Naive B cell (primary cell): ENCODE results near the gene EVC. TPM values are rescaled to one million over a fixed set of nuclear protein-coding genes. Genes with fewer than 3 reads are reported as not detected.
A peak's percentile ranks its signal among the peaks of the same experiment; 100 is the strongest.
"Not testable (repeated sequence)": the region's sequence is repeated elsewhere in the genome, so short reads cannot be mapped to it uniquely, and the experiment has no call there.

Source experiments
- ATAC-seq, 2 donors: fragments of 150-1000 bp; cut with Tn5 transposase; 2 replicates each; pipeline ENCODE4 v1.10.0; 2021; ENCODE audit warnings: low read depth in 2 of 2, mild to moderate bottlenecking in 2 of 2, moderate library complexity in 2 of 2
- DNase-seq: peaks from one replicate; pipeline ENCODE4 v3.0.0; 2022
- H3K27ac Mint-ChIP-seq, 6 donors: one replicate each; pipeline ENCODE4 v1.8.0; 2020 to 2022; ENCODE audit warnings: mild to moderate bottlenecking in 6 of 6, mixed read lengths in 6 of 6, moderate library complexity in 5 of 6, inconsistent platforms in 2 of 6
- H3K27me3 Mint-ChIP-seq, 3 donors: one replicate each; pipeline ENCODE4 v1.8.0; 2021 to 2022; ENCODE audit warnings: mixed read lengths in 3 of 3, mild to moderate bottlenecking in 1 of 3
- H3K36me3 Mint-ChIP-seq, 2 donors: one replicate each; pipeline ENCODE4 v1.8.0; 2020 to 2022; ENCODE audit warnings: mixed read lengths in 2 of 2, inconsistent platforms in 1 of 2, mild to moderate bottlenecking in 1 of 2
- H3K4me1 Mint-ChIP-seq, 3 donors: one replicate each; pipeline ENCODE4 v1.8.0; 2020 to 2022; ENCODE audit warnings: mixed read lengths in 3 of 3, inconsistent platforms in 1 of 3, mild to moderate bottlenecking in 1 of 3, moderate library complexity in 1 of 3
- H3K4me3 Mint-ChIP-seq, 8 donors: one replicate each; pipeline ENCODE4 v1.8.0; 2020 to 2022; ENCODE audit warnings: mild to moderate bottlenecking in 8 of 8, mixed read lengths in 8 of 8, moderate library complexity in 8 of 8, inconsistent platforms in 2 of 8
- H3K9me3 Mint-ChIP-seq, 7 donors: one replicate each; pipeline ENCODE4 v1.8.0; 2020 to 2022; ENCODE audit warnings: mixed read lengths in 7 of 7, mild to moderate bottlenecking in 5 of 7, inconsistent platforms in 2 of 7, moderate library complexity in 1 of 7
- polyA plus RNA-seq, 6 donors: library from polyadenylated mRNA; unstranded; fragments of 300-500 nt; fragmentation: Illumina TruSeq; gene quantifications; one replicate each; pipeline ENCODE4 v1.2.3, GENCODE V29; 2021; ENCODE audit warnings: low read depth in 6 of 6

EVC gene
- polyA plus RNA-seq, 6 donors from 2014 or later = not detected

DNA sequence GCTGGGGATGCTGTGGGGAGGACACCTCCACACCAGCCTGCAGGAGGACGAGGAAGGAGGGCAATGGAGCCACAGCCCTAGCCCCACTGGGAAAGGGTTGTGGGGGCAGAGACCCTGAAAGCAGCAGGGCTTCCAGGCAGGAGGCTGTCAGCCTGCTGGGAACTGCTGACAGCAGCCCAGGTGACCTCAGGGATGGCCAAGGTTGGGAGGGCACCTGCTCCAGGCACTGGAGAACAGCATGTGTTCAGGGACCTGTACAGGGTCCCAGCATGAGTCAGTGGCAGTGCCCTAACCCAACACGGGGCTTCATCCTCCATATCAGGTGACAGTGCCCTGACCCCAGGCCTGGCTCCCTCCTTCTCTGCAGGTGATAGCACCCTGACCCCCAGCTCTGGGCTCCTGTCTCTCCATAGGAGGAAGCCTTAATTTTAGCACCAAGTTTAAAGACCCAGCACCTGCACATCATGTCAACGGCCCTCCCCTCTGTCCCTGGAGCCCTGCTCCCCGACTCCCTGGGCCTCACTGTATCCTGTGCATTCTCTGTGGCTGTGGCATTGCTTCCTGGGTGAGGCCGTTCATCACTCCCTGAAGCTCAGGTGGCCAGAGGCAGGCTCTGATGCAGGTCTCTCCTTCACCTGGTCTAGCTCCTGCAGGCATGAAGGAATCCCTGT is 115.6 kb downstream of the EVC start:
- Mint-ChIP-seq H3K4me1 (peaks cover 12 to 19% (median 17%) of the 10 kb centered on the region in 3 donors), H3K9me3 (peaks cover 0 to 4% (median 0%) of the 10 kb centered on the region in 7 donors), H3K27me3 (peaks cover 0 to 11% (median 4%) of the 10 kb centered on the region in 3 donors), H3K4me3 (no peak overlapping the region), H3K36me3 (no peaks in the 10 kb centered on the region), H3K27ac (no peak overlapping the region)
- DNase-seq = no peak
- no peak for ATAC-seq

DNA sequence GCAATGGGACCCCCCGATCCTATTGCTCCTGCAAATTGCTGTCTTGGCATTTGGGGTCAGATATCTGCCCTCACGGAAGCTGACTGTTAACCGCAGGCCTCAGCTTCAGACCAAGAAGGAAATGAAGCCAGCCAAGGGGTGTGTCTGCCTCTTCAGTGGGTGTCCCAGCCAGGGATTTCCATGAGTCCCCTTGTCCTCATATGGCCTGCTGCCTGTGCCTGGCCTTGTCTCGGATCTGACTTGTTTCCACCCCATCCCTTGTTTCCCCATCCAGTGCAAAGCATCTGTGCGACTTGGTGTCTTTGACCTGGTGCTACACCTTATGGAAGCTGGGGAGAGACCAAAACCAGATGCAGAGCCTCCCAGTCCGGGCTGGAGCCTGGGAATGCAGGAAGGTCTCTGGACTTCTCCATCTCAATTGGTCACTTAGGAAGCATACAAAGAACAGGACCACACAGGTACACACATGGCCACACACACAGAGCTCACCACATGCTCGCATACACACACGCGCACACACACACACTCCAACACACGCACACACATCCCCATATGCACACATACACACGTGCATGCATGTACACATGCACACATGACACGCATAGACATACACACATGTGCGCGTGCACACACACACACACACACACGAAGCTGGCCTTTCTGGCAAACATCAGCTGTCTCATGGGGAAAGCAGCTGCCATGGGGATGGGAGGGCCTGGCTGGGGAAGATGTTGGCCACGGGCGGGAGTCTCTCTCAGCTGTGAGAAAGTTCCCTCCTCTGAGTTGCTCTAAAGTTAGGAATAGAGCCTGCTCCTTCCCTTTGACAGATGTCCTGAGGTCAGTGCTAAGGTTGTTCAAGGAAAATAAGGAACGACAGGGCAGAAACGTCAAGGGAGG is 116.4 kb downstream of the EVC start:
- Mint-ChIP-seq H3K4me1 (peaks cover 8 to 19% (median 9%) of the 10 kb centered on the region in 3 donors), H3K27me3 (peaks cover 0 to 11% (median 4%) of the 10 kb centered on the region in 3 donors), H3K4me3 (no peak overlapping the region), H3K36me3 (no peaks in the 10 kb centered on the region), H3K9me3 (peaks cover 0 to 4% (median 0%) of the 10 kb centered on the region in 7 donors), H3K27ac (peak overlapping the region in 1 of 6 donors; percentile 77)
- DNase-seq (no peak), ATAC-seq (no peak)

DNA sequence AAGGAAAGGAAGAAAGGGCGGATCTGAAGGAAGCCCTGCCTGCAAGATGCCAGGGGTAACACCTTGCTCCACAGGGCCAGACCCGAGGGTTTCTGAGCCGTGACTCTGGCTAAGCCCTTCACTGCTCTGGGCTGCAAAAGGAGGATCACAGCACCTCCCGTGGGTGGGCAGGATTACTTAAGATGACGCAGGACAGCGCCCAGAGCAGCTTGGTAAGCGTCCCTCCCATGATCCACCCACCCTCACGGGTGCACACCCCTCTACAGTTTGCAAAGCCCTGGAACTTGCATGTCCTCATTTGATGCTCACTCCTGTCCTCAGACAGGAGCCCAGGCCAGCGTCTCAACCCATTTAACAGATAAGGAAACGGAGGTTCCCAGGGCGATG is 117.0 kb downstream of the EVC start:
- no peaks in the 10 kb centered on the region for H3K36me3 Mint-ChIP-seq
- ATAC-seq = no peak
- no peak overlapping the region for H3K27ac Mint-ChIP-seq
- peaks cover 0 to 4% (median 0%) of the 10 kb centered on the region in 7 donors for H3K9me3 Mint-ChIP-seq
- peaks cover 0 to 11% (median 4%) of the 10 kb centered on the region in 3 donors for H3K27me3 Mint-ChIP-seq
- no peak for DNase-seq
- peaks cover 3 to 13% (median 3%) of the 10 kb centered on the region in 3 donors for H3K4me1 Mint-ChIP-seq
- H3K4me3 Mint-ChIP-seq = peak overlapping the region in 1 of 8 donors; percentile 22

DNA sequence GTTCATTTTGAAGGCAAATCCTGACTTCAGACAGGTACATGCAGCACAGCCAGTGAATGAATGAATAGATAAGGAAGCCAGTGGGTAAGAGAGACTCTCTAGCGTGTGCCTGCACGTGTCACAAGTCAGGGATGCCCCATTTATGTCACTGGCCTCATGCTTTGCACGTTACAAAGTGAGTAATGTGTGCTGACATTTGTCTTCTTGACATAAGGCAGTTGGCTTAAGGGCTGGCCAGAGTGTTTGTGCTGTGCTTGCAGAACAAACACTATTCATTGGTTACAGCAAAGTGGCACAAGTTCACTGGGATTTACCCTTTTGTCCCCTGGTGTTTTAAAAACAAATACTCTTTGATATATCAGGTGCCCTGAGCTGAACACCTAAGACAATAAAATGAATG is 125.9 kb downstream of the EVC start:
- no peak for ATAC-seq
- Mint-ChIP-seq H3K4me3 (no peak overlapping the region), H3K27ac (no peak overlapping the region), H3K27me3 (peaks cover 0 to 5% (median 4%) of the 10 kb centered on the region in 3 donors), H3K4me1 (no peaks in the 10 kb centered on the region), H3K36me3 (no peaks in the 10 kb centered on the region), H3K9me3 (no peaks in the 10 kb centered on the region)
- no peak for DNase-seq

DNA sequence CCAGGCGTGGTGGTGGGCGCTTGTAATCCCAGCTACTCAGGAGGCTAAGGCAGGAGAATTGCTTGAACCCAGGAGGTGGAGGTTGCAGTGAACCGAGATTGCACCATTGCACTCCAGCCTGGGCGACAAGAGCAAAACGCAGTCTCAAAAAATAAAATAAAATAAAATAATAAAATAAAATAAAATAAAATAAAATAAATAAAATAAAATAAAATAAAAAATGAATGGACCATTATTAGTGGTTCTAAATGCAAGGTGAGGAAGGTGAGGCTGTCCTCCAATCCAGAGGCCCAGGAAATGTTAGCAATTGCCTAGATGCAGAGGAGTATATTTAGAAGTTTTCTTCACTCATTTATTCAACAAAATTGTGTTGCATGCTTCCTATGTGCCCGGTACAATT is 126.5 kb downstream of the EVC start:
- not testable (repeated sequence) for H3K4me3 Mint-ChIP-seq, H3K4me1 Mint-ChIP-seq, H3K27ac Mint-ChIP-seq, ATAC-seq, H3K36me3 Mint-ChIP-seq, H3K9me3 Mint-ChIP-seq, DNase-seq, H3K27me3 Mint-ChIP-seq

DNA sequence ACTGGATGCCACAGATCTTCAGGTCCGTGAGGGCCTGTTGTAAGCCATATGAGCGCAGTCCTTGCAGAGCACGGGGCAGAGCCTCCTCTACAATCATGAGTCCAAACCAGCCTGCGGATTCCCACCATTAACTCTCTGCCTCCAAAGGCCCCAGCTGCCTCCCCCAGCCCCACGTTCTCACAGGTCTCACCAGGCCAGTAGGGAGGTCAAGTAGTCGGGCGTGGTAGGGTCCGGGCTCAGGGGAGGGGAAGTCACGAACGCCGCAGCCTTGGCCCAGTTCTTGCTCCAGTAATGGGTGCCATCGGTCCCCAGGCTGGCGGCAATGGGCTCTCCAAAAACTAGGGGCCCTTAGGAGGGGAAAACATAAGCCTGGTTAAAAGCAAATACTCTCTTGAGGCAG is 128.3 kb downstream of the EVC start:
- Mint-ChIP-seq H3K4me1 (peaks cover 6 to 18% (median 13%) of the 10 kb centered on the region in 3 donors), H3K27me3 (peaks cover 0 to 13% (median 4%) of the 10 kb centered on the region in 3 donors), H3K9me3 (peaks cover 0 to 5% (median 0%) of the 10 kb centered on the region in 7 donors), H3K27ac (peak overlapping the region in 1 of 6 donors; percentile 70), H3K4me3 (no peak overlapping the region), H3K36me3 (peaks cover 5 to 8% of the 10 kb centered on the region in 2 donors)
- ATAC-seq (no peak), DNase-seq (no peak)

DNA sequence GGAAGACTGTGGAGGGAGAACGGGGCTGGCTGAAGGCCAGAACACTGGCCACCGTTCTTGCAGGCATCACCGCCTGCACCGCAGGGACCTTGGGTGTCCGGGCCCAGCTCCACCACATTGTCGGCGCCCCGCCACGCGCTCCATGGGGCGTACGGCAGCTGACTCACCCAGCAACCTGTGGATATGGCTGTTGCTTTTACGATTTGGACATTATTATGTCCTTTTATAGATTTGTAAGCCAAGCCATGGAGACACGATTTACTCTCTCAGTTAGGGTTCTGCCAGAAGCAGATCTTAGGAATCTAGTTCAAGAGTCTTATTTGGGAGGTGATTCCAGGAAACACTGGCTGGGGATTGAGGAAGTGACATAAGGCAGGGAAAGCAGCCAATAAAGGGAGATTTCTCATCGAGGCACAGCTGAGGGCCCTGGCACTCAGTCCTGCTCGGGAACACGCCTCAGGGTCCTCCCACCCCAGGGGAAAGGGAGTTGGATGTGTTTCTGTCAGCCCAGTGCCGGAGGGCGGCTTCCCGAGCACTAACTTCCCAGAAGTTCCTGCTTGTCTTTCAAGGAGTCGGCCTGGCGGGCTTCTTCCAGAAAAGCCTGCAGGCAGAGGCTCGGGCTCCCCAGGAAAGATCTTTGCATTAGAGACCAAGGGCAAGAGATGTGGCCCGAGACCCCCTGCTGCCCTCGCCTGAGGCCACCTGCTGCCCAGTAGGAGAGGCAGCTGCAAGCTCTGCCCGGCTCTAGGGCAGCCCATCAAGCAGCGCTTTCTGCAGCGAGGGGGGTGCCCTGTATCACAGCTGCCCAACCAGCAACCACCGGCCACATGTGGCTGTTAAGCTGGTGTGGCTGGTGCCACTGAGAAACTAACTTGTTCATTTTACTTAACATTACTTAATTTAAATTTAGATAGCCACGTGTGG is 129.0 kb downstream of the EVC start:
- Mint-ChIP-seq H3K9me3 (peaks cover 0 to 5% (median 0%) of the 10 kb centered on the region in 7 donors), H3K27me3 (peaks cover 0 to 13% (median 4%) of the 10 kb centered on the region in 3 donors), H3K36me3 (peaks cover 5 to 8% of the 10 kb centered on the region in 2 donors), H3K4me1 (peaks cover 6 to 21% (median 15%) of the 10 kb centered on the region in 3 donors), H3K27ac (no peak overlapping the region), H3K4me3 (no peak overlapping the region)
- no peak for DNase-seq
- ATAC-seq = no peak

DNA sequence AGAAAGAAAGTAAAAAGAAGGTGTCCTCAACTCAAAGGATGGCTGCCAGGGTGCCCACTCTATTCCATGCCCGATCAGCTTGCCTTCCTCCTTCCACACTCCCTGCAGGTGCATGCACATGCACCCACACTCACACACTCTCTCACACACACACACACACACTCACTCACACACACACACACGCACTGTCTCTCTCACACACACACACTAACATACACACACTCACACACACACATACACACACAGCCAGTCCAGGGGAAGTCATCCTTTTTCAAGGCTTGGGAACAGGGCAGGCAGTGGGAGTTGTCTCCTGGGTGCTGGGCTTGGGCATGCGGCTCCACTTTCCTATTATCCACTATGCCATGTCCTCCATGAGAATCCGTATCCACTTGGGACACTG is 131.5 kb downstream of the EVC start:
- Mint-ChIP-seq H3K9me3 (peaks cover 0 to 5% (median 0%) of the 10 kb centered on the region in 7 donors), H3K27me3 (peaks cover 0 to 8% (median 4%) of the 10 kb centered on the region in 3 donors), H3K4me3 (no peak overlapping the region), H3K4me1 (peaks cover 6 to 21% (median 15%) of the 10 kb centered on the region in 3 donors), H3K27ac (no peak overlapping the region), H3K36me3 (peaks cover 5 to 8% of the 10 kb centered on the region in 2 donors)
- DNase-seq (no peak), ATAC-seq (no peak)

DNA sequence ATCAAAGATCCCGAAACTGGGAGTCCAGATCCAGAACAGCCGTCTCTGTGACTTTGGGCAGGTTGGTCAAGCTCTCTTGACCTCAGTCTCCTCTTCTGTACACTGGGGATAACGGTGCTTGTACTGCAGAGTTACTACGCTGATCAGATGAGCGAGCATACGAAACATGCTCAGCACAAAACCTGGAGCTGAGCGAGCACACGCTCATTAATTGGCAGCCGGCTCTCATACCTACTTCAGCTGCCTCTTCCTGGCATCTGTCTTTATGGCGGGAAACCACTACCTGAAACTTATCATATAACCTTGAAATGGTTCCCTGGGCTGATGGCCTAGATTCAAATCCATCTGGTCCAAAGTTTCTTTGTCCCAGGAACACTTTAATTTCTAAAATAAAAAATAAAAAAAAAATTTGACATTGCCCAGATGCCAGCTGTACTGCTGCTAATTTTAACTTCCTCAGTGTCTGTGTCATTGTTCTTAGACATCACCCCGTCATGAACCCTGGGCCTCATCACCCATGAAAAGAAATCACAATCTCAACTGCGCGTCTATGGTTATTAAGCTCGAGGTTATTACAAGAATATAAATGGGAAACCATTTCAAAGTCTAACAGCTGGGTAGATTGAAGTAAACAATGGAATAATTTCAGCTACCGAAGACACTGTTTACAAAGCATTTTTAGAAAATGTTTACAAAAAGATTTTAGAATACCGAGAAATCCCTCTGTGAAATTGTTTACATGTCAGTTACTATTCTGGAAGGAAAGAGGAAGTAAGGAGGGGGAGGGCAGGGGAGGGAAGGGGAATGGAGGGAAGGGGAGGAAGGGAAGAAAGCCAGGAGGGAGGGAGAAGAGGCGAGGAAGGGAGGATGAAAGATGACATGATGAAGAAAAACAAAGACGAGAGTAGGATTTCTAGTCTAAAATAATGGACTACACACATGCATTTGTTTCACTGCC is 132.9 kb downstream of the EVC start:
- Mint-ChIP-seq H3K4me3 (no peak overlapping the region), H3K4me1 (peaks cover 6 to 21% (median 15%) of the 10 kb centered on the region in 3 donors), H3K9me3 (peaks cover 0 to 5% (median 0%) of the 10 kb centered on the region in 7 donors), H3K27me3 (peaks cover 4 to 9% (median 8%) of the 10 kb centered on the region in 3 donors), H3K27ac (peak overlapping the region in 1 of 6 donors; percentile 21), H3K36me3 (peaks cover 5 to 8% of the 10 kb centered on the region in 2 donors)
- DNase-seq (no peak), ATAC-seq (peak in 1 of 2 donors; percentile 30)

DNA sequence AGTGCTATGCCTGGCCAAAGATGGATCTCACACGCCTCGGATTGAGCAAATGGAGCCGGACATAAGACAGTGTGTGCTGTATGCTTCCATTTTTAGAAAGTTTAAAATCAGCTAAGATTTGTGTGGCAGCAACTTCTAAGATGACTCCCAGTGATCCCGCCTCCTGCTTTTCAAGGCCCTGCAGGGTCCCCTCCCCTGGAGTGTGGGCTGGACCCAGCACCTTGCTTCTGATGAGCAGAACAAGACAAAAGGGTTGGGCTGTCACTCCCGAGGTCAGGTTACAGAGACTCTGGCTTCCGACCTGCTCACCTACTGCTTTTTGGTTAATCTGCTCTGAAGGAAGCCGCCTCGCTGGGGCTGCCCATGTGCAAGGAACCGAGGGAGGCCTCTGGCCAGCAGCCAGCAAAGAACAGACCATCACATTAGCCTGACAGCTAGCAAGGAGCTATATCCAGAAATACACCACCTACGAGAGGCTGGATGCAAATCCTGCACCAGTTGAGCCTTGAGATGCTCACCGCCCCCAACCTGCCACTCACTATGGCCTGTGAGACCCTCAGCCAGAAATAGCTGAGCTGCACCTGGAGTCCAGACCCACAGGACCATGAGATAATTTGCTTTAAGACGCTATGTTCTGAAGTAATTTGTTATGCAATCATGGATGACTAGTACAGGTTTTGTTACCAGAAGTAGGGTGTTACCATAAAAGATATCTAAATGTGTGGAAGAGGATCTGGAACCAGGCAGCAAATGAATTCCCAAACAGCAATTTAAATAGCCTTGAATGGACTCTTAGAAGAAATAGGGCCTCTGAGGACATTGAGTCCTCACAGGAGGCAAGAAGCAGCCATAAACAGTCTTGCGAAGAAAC is 134.3 kb downstream of the EVC start:
- H3K27ac Mint-ChIP-seq = peak overlapping the region in 1 of 6 donors; percentile 19
- ATAC-seq = no peak
- H3K9me3 Mint-ChIP-seq = peaks cover 0 to 5% (median 0%) of the 10 kb centered on the region in 7 donors

DNA sequence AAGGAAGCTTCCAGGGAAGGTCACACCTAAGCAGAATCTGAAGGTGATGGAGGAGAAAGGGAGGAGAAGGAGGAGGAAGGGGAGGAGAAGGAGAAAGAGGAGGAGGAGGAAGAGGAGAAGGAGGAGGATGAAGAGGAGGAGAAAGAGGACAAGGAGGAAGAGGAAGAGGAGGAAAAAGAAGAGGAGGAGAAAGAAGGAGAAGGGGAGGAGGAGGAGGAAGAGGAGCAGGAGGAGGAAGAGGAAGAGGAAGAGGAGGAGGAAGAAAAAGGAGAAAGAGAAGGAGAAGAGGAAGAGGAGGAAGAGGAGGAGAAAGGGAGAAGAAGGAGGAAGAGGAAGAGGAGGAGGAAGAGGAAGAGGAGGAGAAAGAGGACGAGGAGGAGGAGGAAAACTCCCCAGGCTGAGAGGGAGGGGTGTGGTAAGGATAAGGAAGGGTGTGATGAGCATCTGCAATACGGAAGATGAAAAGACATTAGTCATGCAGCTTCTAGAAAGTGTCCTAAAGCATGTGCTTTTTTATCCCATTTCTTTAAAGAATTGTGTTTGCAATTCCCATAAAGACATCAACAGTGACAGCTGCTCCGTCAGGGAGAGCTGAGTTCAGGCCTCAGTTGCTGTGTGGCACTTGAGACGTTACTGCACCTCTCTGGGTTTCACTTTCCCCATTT is 140.8 kb downstream of the EVC start:
- H3K4me3 Mint-ChIP-seq = no peak overlapping the region

More for the DNA sequence above, 134.3 kb downstream of the EVC start:
- peaks cover 6 to 21% (median 15%) of the 10 kb centered on the region in 3 donors for H3K4me1 Mint-ChIP-seq
- DNase-seq = no peak
- peaks cover 7 to 16% (median 11%) of the 10 kb centered on the region in 3 donors for H3K27me3 Mint-ChIP-seq
- no peak overlapping the region for H3K4me3 Mint-ChIP-seq
- H3K36me3 Mint-ChIP-seq = peaks cover 5 to 8% of the 10 kb centered on the region in 2 donors

More for the DNA sequence above, 140.8 kb downstream of the EVC start:
- Mint-ChIP-seq H3K36me3 (no peaks in the 10 kb centered on the region), H3K27ac (no peak overlapping the region), H3K27me3 (peaks cover 7 to 28% (median 20%) of the 10 kb centered on the region in 3 donors), H3K4me1 (no peaks in the 10 kb centered on the region), H3K9me3 (peaks cover 0 to 3% (median 0%) of the 10 kb centered on the region in 7 donors)
- ATAC-seq (no peak), DNase-seq (no peak)
